Measurements from ENCODE around the gene TMEM239. TPM values are rescaled to one million over a fixed set of nuclear protein-coding genes. Genes with fewer than 3 reads are reported as not detected.
"Not testable (repeated sequence)": the region's sequence is repeated elsewhere in the genome, so short reads cannot be mapped to it uniquely, and the experiment has no call there.

Gene TMEM239
- total RNA-seq, 1 donor from 2014 or later, result not detected

- DNase-seq (ENCODE audit: low read depth, low spot score), result no peak
- Mint-ChIP-seq H3K36me3 (ENCODE audit: low read depth) (peaks cover 3% of the 10 kb centered on the region), H3K4me3 (no peak overlapping the region), H3K4me1 (peaks cover 15% of the 10 kb centered on the region), H3K27ac (ENCODE audit: unreplicated experiment) (no peak overlapping the region), H3K9me3 (peaks cover 8% of the 10 kb centered on the region), H3K27me3 (ENCODE audit: low read depth) (peaks cover 20% of the 10 kb centered on the region)
- no peak for TF ChIP-seq CTCF (conservative IDR thresholded peaks at IDR 0.05)
Observed at GRCh38 chr20:2807019-2807418, 9.1 kb upstream of the TMEM239 start.

GRCh38 chr20:2807929-2808328, 8.2 kb upstream of the TMEM239 start:
- H3K4me1 Mint-ChIP-seq, result peaks cover 11% of the 10 kb centered on the region
- not testable (repeated sequence) for H3K27ac Mint-ChIP-seq (ENCODE audit: unreplicated experiment); DNase-seq (ENCODE audit: low read depth, low spot score); H3K9me3 Mint-ChIP-seq; H3K36me3 Mint-ChIP-seq (ENCODE audit: low read depth); H3K4me3 Mint-ChIP-seq
- peaks cover 17% of the 10 kb centered on the region for H3K27me3 Mint-ChIP-seq (ENCODE audit: low read depth)

GRCh38 chr20:2809690-2810089, 6.5 kb upstream of the TMEM239 start:
- Mint-ChIP-seq H3K27me3 (ENCODE audit: low read depth) (peaks cover 14% of the 10 kb centered on the region), H3K4me3 (no peak overlapping the region), H3K4me1 (peaks cover 11% of the 10 kb centered on the region), H3K27ac (ENCODE audit: unreplicated experiment) (no peak overlapping the region), H3K9me3 (peaks cover 8% of the 10 kb centered on the region), H3K36me3 (ENCODE audit: low read depth) (peaks cover 3% of the 10 kb centered on the region)
- no peak for DNase-seq (ENCODE audit: low read depth, low spot score)
- no peak for TF ChIP-seq CTCF (conservative IDR thresholded peaks at IDR 0.05)

GRCh38 chr20:2812189-2812588, 4.0 kb upstream of the TMEM239 start:
- DNase-seq (ENCODE audit: low read depth, low spot score), result no peak
- Mint-ChIP-seq H3K36me3 (ENCODE audit: low read depth) (peaks cover 3% of the 10 kb centered on the region), H3K9me3 (peaks cover 8% of the 10 kb centered on the region), H3K4me3 (no peak overlapping the region), H3K27me3 (ENCODE audit: low read depth) (peaks cover 9% of the 10 kb centered on the region), H3K4me1 (peaks cover 6% of the 10 kb centered on the region), H3K27ac (ENCODE audit: unreplicated experiment) (no peak overlapping the region)
- no peak for TF ChIP-seq CTCF (conservative IDR thresholded peaks at IDR 0.05)

GRCh38 chr20:2814076-2814475, 2.1 kb upstream of the TMEM239 start:
- Mint-ChIP-seq H3K27ac (ENCODE audit: unreplicated experiment) (no peak overlapping the region), H3K36me3 (ENCODE audit: low read depth) (peaks cover under 1% of the 10 kb centered on the region), H3K4me3 (no peak overlapping the region)

GRCh38 chr20:2814587-2815051, 1.5 kb upstream of the TMEM239 start, which contains the start of gene C20orf141:
Gene C20orf141, plus strand, starts transcription at chr20:2814987. Its CDS starts 198 bp downstream, at chr20:2815185.
- DNase-seq (ENCODE audit: low read depth, low spot score), result no peak
- Mint-ChIP-seq H3K4me1 (no peaks in the 10 kb centered on the region), H3K27ac (ENCODE audit: unreplicated experiment) (no peak within 1 kb of the TSS), H3K4me3 (no peak within 1 kb of the TSS), H3K27me3 (ENCODE audit: low read depth) (peaks cover 9% of the 10 kb centered on the region), H3K36me3 (ENCODE audit: low read depth) (no peaks in the 10 kb centered on the region), H3K9me3 (peaks cover 3% of the 10 kb centered on the region)
- no peak for TF ChIP-seq CTCF (conservative IDR thresholded peaks at IDR 0.05)

More at GRCh38 chr20:2814076-2814475, 2.1 kb upstream of the TMEM239 start:
- peaks cover 8% of the 10 kb centered on the region for H3K27me3 Mint-ChIP-seq (ENCODE audit: low read depth)
- TF ChIP-seq CTCF (conservative IDR thresholded peaks at IDR 0.05), result no peak
- H3K4me1 Mint-ChIP-seq, result peaks cover 2% of the 10 kb centered on the region
- DNase-seq (ENCODE audit: low read depth, low spot score), result no peak
- H3K9me3 Mint-ChIP-seq, result peaks cover 5% of the 10 kb centered on the region
